Kidney (tissue), 14 donors: Measurements from ENCODE around the gene FAM110C. TPM values are rescaled to one million over a fixed set of nuclear protein-coding genes. Genes with fewer than 3 reads are reported as not detected.
"Not testable (repeated sequence)": the region's sequence is repeated elsewhere in the genome, so short reads cannot be mapped to it uniquely, and the experiment has no call there.

ENCODE experiments used
- DNase-seq, 5 donors: peaks; one replicate each; pipeline ENCODE4 v3.0.0-alpha.2; 2013 to 2020
- FAIRE-seq: peaks from 2 replicates; lab custom pipeline; 2012; peaks lifted over from hg19 to GRCh38; lab: Jason Lieb, UNC
- H3K27ac ChIP-seq, 2 donors: one replicate each; pipeline ENCODE4 v1.7.0; 2013; ENCODE audit warnings: low read depth in 2 of 2, low read length in 2 of 2, inconsistent platforms in 1 of 2
- H3K27me3 ChIP-seq: one replicate; pipeline ENCODE4 v1.7.1; 2013; ENCODE audit warnings: low read length, inconsistent platforms; ENCODE audit not compliant: control insufficient read depth, insufficient read depth
- H3K36me3 ChIP-seq, 3 donors: one replicate each; pipeline versions ENCODE4 v1.7.0 to v1.7.1; 2013; ENCODE audit warnings: low read length in 3 of 3, control low read depth in 1 of 3, inconsistent platforms in 1 of 3; ENCODE audit not compliant: insufficient read depth in 3 of 3, control insufficient read depth in 2 of 3
- H3K4me1 ChIP-seq, 3 donors: one replicate each; pipeline versions ENCODE4 v1.7.0 to v1.7.1; 2013; ENCODE audit warnings: low read length in 3 of 3, inconsistent platforms in 1 of 3, low read depth in 1 of 3; ENCODE audit not compliant: control insufficient read depth in 2 of 3, insufficient read depth in 2 of 3
- H3K4me3 ChIP-seq, 3 donors: one replicate each; pipeline versions ENCODE4 v1.7.0 to v1.8.1; 2013; ENCODE audit warnings: low read length in 3 of 3, control low read depth in 1 of 3, inconsistent platforms in 1 of 3
- H3K9ac ChIP-seq, 3 donors: one replicate each; pipeline versions ENCODE4 v1.7.0 to v1.7.1; 2013; ENCODE audit warnings: low read length in 3 of 3, control low read depth in 1 of 3, inconsistent platforms in 1 of 3
- H3K9me3 ChIP-seq, 3 donors: one replicate each; pipeline versions ENCODE4 v1.7.0 to v1.7.1; 2013; ENCODE audit warnings: low read length in 3 of 3, control low read depth in 1 of 3, inconsistent platforms in 1 of 3; ENCODE audit not compliant: control insufficient read depth in 2 of 3, insufficient read depth in 1 of 3
- intact Hi-C: fragments of 100-400 bp; cut with DNase I; formaldehyde crosslinking; loops from one replicate; pipeline ENCODE4 v1.11.1; 2022
- polyA plus RNA-seq: library from polyadenylated mRNA; stranded (reverse); fragments of 350-450 nt; fragmentation: Illumina TruSeq; extraction: RNeasy Lipid Tissue Mini Kit (QIAGEN cat#74804); gene quantifications from one replicate; pipeline ENCODE4 v1.2.3, GENCODE V29; 2014; ENCODE audit warnings: low read depth, low replicate concordance; ENCODE audit not compliant: insufficient read depth
- total RNA-seq: library from RNA; stranded (reverse); fragmentation: NEBNext Ultra II Directional; extraction: Animal tissue kit (Norgen Biotek cat#: 25700); gene quantifications from one replicate; pipeline ENCODE4 v1.2.1, GENCODE V29; 2021
- TF ChIP-seq, protein P1 (sequence below): IDR thresholded peaks from 3 replicates; pipeline ENCODE4 v1.5.1; 2012; ENCODE audit warnings: mild to moderate bottlenecking, moderate library complexity, borderline replicate concordance; ENCODE audit not compliant: insufficient read depth; ENCODE audit errors: extremely low read depth
- donor health status: control.
- donor health status: control.
- donor health status: control.
- donor health status: control.
- donor health status: control.
- donor health status: DM: yes; HTN: yes; CAD: no.
- donor health status: Normal renal cell carcinoma (clear cell type).

FAM110C gene
- total and polyA plus RNA-seq, 2 donors from 2014 or later = 8.3 to 48.7 TPM

DNA sequence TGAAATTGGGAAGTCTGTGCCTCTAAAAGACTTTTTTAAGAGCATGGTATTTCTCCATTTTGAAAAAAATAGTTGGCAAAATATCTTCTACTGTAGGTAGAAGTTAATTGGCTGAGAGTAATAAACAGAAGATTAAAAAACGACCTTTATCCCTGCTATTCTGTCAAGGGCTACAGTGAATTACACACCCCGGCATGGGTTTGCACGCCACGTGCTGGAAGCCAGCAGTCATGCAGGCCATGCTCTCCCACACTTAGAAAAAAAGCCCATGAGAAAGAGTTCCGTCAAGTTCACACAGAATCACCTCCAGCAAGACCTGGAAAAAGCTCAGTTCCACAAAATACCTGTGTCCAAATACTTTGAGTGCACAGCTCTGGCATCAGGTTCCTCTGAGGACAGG lies 26.8 kb downstream of the FAM110C start:
- no peaks in the 10 kb centered on the region for H3K9me3 ChIP-seq
- H3K27ac ChIP-seq = no peak overlapping the region
- intact Hi-C loops = no loop called here
- H3K27me3 ChIP-seq = no peaks in the 10 kb centered on the region
- DNase-seq = no peak
- no peak for FAIRE-seq
- H3K36me3 ChIP-seq = no peaks in the 10 kb centered on the region
- no peak overlapping the region for H3K4me3 ChIP-seq
- no peaks in the 10 kb centered on the region for H3K4me1 ChIP-seq
- TF ChIP-seq, protein P1, sequence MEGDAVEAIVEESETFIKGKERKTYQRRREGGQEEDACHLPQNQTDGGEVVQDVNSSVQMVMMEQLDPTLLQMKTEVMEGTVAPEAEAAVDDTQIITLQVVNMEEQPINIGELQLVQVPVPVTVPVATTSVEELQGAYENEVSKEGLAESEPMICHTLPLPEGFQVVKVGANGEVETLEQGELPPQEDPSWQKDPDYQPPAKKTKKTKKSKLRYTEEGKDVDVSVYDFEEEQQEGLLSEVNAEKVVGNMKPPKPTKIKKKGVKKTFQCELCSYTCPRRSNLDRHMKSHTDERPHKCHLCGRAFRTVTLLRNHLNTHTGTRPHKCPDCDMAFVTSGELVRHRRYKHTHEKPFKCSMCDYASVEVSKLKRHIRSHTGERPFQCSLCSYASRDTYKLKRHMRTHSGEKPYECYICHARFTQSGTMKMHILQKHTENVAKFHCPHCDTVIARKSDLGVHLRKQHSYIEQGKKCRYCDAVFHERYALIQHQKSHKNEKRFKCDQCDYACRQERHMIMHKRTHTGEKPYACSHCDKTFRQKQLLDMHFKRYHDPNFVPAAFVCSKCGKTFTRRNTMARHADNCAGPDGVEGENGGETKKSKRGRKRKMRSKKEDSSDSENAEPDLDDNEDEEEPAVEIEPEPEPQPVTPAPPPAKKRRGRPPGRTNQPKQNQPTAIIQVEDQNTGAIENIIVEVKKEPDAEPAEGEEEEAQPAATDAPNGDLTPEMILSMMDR = no peak
- no peak overlapping the region for H3K9ac ChIP-seq

DNA sequence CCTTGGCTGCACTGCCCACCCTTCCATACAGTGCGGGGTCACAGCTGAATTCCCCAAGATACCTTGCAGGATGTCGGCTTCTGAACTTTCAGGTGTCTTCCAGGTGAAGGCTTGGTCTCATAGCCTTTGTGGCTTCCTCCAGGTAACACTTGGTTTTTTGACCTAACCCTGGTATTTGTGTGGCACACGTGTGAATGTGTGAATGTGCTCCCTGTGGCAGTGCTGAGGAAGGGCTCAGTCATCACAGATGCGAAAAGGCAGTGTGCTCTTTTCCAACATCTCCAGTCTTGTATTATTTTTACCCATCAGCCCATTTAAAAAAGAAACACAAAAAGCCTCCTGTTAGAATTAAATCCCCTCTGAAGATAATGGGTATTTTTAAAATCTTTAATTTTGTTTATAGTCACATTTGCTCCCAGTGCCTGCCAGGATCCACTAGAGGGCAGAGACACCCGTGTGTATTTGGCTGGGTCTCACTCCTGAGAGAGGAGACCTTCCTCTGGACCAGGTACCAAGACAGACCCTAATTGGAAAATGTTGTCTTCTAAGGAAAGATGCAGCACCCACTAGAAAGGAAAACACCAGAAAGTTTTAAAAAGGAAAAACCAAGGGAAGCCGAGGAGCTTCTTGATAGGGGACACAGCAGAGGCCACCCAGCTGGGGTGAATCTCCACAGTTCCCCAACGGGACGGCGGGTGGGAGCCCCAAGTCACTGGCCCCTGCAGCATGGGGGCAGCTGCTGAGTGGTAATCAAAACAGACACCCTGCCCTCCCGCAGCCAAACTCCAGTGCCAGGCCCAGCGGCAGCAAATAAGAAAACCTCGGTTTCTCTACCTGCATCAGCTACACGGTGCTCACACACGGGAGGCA lies 27.7 kb downstream of the FAM110C start:
- Histone ChIP-seq H3K36me3 (no peaks in the 10 kb centered on the region), H3K9me3 (no peaks in the 10 kb centered on the region), H3K27ac (no peak overlapping the region), H3K4me3 (no peak overlapping the region), H3K9ac (no peak overlapping the region), H3K4me1 (no peaks in the 10 kb centered on the region), H3K27me3 (no peaks in the 10 kb centered on the region)
- intact Hi-C loops = no loop called here
- DNase-seq (peak in 3 of 5 donors; percentile 33 to 68 (median 34)), FAIRE-seq (no peak)
- TF ChIP-seq, protein P1 = peak; percentile 38

DNA sequence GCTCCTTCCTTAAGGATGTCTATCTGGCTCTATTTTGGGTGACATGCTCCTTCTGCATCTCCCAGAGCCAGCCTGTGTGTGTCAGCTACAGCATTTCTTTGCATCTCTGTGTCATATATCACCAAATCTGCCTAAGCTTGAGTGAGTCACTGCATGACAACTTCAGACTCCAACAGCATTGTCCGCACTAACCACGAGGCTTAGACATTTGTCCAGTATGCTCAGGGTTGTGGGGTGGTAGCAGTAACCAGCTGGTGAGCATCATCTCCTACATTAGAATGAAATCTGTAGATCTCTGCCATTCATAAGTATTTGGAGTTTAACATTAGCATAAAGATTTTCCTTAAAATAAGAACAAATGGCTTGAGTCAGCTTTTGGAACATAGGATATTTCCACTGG lies 30.4 kb downstream of the FAM110C start:
- H3K36me3 ChIP-seq, H3K27me3 ChIP-seq, H3K4me3 ChIP-seq, H3K9me3 ChIP-seq, H3K9ac ChIP-seq, intact Hi-C loops, H3K4me1 ChIP-seq, DNase-seq, H3K27ac ChIP-seq, FAIRE-seq: not testable (repeated sequence)

DNA sequence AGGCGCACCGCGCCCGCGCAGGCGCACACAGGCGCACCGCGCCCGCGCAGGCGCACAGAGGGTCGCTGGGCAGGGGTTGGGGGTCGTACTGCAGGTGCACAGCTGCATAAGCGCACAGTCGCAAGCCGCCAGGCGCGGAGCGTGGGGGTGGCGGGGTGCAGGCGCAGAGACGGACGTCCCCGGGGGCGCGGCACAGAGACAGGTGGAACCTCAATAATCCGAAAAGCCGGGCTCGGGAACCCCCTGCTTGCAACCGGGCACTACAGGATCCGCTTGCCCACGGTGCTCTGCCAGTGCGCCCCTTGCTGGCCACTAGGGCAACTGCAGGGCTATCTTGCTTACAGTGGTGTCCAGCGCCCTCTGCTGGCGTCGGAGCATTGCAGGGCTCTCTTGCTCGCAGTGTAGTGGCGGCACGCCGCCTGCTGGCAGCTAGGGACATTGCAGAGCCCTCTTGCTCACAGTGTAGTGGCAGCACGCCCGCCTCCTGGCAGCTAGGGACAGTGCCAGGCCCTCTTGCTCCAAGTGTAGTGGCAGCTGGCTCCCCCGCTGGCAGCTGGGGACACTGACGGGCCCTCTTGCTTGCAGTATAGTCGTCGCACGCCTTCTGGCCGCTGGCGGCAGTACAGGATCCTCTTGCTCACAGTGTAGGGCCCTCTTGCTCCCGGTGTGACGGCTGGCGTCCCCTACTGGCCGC lies 34.9 kb downstream of the FAM110C start:
- Histone ChIP-seq H3K4me3 (no peak overlapping the region), H3K27ac (no peak overlapping the region), H3K27me3 (no peaks in the 10 kb centered on the region), H3K36me3 (no peaks in the 10 kb centered on the region), H3K9ac (no peak overlapping the region), H3K4me1 (no peaks in the 10 kb centered on the region), H3K9me3 (no peaks in the 10 kb centered on the region)
- peak in 4 of 5 donors; percentile 31 to 88 (median 52) for DNase-seq
- intact Hi-C loops = no loop called here
- TF ChIP-seq, protein P1 = peak; percentile 28
- FAIRE-seq = no peak
